SKM-1 treated with dmso at 0.1 percent for 144 hours (cell line): ENCODE measurements around the gene TSC1.

Source experiments
- DNase-seq: peaks from one replicate; lab custom pipeline; 2025; ENCODE audit not compliant: unreplicated experiment; lab: John Stamatoyannopoulos, UW

Gene TSC1

DNA sequence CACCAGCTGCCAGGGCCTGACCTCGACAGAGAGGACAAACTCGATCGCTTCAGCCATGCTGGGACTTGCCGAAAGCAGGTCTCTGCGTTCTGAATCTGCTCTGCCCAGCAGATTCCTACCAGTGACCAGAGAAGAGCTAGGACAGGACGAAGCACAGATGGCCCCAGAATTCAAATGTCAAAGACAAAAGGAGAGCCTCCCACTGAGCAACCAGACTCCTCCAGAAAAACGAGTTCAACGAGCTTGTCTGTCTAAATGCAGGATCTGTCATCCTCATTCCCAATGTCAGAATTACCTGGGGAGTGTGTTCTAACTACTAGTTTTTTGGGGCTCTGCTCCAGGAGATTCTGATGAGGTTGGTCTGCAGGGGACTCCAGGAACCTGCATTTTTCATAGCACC lies 79.7 kb downstream of the TSC1 start:
- no peak for DNase-seq

DNA sequence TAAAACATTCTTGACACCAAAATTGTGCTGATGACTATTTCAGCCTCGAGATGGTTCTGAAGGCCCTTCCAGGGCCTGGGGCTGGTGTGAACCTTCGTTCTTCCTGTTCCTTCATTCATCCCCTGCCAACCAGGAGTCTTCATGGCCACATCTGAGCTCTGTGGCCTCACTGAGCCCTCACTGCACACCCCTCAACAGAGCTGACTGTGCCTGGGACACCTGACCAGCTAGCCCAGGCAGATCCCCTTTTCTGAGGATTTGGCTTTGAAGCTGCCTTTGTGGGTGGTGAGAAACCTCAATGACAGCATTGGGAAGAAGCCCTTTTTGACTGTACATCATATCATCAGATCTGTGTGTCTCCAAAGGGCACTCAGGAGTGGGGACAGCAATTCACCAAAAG lies 80.1 kb downstream of the TSC1 start:
- DNase-seq = no peak

DNA sequence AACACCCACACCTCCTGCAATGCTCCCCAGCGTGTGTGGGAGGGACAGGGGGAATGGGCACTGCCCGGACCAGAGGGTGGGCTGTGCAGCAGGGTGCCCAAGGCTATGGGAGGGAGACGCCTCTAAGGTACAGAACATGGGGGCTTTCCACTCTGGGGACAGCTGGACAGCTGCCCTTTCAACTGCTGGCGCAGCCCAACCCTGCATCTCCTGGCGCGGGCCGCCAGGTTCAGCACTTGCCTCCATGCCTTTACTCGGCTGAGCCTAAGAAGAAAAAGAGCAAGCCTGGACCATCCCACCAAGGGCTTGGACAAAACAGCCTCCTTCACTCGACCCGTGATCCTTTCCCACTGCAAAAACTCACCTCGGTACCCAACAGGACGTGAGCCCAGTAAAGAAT lies 81.3 kb downstream of the TSC1 start:
- DNase-seq = no peak

DNA sequence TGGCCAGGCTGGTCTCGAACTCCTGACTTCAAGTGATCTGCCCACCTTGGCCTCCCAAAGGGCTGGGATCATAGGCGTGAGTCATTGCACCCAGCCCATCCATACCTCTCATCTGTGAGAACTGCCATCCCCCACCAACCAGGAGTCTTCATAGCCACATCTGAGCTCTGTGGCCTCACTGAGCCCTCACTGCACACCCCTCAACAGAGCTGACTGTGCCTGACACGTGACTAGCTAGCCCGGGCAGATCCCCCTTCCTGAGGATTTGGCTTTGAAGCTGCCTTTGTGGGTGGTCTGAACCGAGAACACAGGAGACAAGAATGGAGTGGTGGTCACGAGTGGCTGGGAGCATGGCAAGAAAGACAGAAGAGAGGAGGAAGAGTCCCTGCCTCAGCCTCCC lies 81.9 kb downstream of the TSC1 start:
- no peak for DNase-seq

DNA sequence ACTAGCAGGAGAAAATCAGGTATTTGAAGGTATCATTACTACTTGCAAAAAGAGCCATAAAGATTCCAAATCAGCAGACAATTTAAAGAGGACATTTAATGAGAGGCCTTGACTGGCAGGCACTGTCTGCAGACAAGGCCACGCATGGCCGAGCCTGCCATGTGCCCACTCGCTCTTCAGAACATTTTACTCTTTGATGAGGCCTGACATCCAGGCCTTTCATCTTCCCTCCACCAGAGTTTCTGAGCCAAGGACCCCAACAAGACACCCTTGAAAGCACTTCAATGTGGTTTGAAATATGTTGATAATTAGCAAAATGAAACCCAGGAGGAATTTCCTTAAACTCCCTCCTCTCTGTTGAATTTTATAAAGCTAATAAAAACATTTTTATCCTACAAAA lies 82.8 kb downstream of the TSC1 start:
- DNase-seq = no peak

DNA sequence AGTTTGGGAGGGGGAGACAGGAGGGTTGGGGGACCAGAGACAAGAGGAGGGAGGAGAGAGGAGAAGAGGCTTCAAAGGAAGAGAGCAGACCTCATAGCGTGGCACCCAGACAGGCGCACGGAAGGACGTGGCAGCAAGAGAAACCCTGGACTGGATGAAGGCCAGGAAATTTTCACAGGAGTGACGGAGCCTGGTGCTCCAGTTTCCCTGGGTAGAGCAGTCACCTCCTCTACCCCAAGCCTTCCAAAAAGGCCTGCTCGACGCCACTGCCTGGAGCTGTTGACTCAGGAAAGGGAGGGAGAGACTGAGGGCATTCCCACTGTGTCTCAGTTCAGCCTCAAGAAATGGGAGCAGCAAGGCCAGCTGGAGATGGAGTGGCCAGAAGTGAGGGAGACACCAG lies 85.7 kb downstream of the TSC1 start:
- DNase-seq = no peak

DNA sequence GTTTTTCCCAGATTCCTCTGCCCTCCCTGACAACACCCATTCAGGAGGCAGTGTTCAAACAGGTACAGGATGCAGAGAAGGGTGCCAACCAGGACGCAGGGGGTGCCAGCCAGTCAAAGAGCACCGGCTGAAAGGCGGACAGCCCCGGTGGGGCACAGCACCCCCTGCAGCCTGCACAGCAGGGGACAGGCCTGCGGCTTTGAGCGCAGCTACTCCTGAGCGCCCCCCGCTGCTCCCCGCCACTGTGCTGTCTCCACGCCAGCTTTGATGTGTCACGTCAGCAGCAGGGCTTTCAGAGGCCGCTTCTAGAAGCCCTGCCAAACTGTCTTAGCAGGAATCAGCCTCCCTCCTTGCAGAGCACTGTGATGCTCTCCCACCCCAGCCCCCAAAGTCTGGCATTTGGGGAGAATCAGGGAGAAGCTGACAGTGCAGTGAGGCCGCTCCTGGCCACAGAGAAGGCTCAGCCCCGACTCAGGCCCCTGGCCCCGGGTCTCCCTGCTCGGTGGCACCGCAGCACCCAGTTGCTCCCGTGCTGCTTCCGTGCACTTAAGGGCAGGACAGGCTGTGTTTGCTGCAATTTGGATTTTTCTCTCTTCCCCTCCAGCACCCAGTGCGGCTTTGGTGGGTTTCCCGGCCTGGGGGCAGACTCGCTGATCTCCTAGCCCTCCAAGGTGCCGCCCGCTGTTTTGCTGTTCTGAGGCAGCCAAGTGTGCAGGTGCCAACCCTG lies 86.6 kb downstream of the TSC1 start:
- DNase-seq = no peak

DNA sequence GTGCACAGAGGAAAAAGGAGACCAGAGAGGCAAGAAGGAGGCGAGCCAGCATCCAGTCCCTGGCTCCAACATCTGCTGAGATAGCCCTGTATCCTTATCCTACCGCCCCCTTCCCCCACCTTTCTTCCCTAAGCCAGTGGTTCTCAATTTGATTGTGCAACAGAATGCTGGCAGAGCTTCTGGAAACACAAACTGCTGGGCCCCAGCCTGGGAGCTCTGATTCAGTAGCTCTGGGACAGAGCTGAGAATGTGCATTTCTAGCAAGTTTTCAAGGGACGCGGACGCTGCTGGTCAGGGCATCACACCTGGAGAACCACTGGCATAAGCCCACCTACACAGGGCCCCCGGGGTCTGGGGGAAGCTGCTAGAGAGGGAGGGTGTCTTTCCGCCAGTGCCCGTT lies 87.4 kb downstream of the TSC1 start:
- no peak for DNase-seq

DNA sequence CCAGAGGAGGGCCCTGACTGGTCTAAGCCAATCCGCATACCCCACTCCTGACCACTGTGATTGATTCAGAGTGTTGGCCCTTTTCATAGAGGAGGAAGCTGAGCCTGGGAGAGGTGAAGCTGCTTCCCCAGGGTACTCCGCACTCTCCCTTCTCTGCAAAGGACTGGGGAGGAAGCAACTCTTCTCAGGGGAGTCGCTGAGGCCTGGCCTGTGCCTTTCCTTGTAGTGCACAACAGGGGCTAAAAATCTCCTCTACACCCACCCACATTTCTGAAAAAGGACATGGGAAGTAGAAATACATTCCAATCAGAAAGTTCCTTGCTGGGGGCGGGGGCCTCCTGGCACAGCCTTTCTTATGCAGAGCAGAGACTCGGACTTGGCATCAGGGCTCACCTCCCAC lies 88.5 kb downstream of the TSC1 start:
- DNase-seq = no peak

DNA sequence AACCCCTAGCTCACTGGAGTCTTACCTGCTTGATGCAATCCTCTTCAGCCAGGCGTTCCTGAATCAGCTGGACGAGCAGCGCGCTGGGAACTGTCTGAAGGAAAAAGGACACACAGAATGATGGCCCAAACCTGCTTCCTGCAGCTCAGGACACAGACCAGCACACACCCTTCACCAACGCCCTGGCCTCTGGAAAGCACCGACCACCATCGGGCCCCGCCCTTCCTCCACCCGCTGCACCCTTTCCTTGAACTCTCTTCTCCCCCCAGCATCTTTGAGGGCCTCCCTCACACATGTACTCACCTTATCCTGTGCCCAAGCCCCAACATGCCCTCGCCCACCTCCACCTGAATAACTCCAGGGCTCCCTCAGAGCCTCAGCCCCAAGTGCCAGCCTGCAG lies 89.6 kb downstream of the TSC1 start:
- no peak for DNase-seq

DNA sequence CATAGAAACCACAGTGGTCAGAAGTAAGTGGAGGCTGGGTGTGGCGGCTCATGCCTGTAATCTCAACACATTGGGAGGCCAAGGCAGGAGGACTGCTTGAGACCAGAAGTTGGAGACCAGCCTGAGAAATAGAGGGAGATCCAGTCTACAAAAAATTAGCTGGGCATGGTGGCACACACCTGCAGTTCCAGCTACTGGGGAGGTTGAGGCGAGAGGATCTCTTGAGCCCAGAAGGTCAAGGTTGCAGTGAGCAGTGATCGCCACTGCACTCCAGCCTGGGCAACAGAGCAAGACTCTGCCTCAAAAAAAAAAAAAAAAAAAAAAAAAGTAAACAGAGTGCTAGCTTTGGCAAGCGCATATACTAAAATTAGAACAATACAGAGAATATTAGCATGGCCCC lies 90.9 kb downstream of the TSC1 start:
- no peak for DNase-seq

DNA sequence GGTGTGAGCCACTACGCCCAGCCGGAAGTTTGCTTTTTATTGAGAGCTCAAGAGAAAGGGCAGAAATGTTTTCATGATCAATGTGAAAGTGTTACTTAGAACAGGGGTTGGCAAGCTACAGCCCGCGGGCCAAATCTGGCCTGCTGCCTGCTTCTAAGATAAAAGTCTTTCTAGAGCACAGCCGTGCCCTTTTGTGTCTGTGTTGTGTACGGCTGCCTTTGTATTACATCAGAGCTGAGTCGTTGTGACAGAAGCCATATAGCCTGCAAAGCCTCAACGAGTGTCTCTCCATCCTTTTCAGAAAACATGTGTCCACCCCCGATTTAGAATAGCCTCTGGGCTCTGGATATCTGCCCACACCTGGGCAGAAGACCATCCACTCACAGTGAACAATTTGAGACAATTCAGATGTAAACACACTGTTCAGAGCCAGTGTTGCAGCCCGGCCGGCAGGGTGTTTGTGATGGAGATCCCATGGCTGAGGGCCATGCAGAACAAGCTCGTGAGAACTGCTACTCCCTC lies 95.2 kb downstream of the TSC1 start:
- DNase-seq = no peak

DNA sequence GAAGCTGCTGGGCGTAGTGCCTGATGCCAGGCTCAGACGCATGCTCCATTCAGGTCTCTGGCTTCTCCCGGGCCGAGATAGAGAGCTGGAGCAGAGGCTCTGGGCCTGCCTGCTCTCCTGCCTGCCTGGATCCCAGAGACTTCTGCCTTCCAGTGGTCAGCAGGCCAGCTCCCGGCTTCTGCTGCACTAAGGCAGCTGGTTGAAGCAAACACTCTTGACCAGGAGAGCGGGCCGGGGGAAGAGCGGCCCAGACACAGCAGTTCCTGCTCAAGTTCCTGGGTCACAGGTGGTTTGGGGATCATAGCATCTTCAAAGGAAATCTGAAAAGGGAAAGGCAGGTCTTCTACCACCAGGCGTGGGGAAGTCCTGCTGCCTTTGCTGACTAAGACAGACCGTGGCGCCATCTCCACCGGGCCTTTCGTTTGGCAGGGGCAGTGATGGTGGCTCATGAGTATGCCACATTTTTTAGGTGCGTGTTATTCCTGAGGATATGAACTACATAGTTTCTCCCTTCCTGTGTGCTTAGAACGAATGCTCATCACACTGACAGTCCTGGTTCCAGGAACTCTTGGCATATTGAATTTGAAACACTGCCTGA lies 97.4 kb downstream of the TSC1 start:
- no peak for DNase-seq

DNA sequence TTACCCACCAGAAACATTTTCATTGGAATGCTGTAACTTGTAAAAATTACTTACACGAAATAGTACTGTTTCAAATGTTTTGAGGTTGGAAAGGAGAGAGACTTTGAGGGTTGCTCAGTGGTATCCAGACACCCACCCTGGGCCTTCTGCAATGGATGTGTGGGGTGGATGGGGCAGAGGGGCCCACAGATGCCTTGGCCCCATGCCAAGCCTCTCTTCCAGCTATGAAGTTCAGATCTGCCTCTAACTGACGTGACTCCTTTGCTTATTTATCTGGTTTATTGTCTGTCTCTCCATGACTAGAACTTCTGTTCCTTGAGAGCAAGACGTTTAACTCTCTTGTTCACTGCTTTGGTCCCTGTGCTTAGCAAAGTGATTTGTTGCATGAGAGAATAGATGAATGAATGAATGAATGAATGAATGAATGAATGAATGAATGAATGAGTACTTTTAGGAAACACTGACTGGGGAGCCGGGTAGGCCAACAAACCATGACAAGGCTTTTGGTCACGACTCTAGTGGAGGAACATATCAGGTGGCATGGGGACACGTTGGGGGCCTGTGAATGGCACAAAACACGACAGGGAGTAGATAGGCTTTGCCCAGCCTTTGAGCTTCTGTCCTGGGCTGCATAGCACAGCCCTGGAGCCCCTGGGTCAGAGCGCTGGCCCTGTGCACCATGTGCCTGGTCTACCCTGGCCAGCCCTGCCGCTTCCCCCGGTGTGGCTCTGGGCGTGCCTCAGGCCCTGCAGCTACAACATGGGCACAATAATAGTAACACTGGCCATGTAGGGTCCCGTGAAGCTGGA lies 98.1 kb downstream of the TSC1 start:
- no peak for DNase-seq

DNA sequence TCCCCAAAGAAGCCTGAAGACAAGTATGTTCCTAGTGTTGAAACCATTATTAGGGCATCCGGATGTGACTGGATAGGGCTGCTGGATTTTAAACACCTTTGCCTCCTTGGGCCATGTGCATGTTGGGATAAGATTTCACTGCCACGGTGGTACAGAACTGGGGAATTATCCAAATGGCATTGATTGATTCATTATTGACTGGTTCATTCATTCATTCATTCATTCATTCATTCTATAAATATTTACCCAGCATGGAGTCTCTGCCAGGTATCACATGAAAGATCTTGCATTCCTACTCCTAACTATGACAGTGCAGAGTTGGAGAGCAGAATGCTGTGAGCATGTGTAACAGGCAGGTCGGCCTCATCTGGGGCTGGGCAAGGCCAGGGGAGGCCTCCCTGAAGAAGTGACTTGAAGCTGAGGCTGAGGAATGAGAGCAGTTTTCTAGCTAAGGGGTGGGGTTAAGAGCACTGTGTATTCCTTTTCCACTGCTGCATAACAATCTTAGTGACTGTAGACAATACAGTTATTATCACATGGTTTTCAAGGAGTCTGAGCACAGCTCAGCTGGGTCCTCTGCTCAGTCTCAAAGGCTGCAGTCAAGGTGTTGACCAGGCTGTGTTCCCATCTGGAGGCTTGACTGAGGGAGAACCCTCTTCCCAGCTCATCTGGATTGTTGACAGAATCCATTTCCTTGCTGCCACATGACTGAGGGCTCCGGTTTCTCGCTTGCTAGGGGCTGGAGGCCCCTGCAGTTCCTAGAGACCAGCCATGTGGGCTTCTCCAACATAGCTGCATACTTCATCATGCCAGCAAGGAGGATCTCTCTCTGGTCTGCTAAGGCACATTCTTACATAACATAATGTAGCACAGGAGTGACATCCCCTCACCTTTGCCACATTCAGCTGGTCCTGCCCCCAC lies 102.0 kb downstream of the TSC1 start:
- DNase-seq = no peak
